Activated CD8-positive, alpha-beta memory T cell treated with anti-CD3 and anti-CD28 coated beads for 1 hour (primary cell): ENCODE data around the gene SLC39A10.

Experiments used
- DNase-seq, 2 donors: peaks; one replicate each; pipeline ENCODE4 v3.0.0-alpha.2; 2020; ENCODE audit warnings: low read depth in 1 of 2; ENCODE audit errors: extremely low read depth in 1 of 2

The SLC39A10 gene, protein sequence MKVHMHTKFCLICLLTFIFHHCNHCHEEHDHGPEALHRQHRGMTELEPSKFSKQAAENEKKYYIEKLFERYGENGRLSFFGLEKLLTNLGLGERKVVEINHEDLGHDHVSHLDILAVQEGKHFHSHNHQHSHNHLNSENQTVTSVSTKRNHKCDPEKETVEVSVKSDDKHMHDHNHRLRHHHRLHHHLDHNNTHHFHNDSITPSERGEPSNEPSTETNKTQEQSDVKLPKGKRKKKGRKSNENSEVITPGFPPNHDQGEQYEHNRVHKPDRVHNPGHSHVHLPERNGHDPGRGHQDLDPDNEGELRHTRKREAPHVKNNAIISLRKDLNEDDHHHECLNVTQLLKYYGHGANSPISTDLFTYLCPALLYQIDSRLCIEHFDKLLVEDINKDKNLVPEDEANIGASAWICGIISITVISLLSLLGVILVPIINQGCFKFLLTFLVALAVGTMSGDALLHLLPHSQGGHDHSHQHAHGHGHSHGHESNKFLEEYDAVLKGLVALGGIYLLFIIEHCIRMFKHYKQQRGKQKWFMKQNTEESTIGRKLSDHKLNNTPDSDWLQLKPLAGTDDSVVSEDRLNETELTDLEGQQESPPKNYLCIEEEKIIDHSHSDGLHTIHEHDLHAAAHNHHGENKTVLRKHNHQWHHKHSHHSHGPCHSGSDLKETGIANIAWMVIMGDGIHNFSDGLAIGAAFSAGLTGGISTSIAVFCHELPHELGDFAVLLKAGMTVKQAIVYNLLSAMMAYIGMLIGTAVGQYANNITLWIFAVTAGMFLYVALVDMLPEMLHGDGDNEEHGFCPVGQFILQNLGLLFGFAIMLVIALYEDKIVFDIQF

GRCh38 chr2:195656859-195657633, at the start of gene SLC39A10:
SLC39A10 (plus strand) TSS chr2:195657226; CDS start chr2:195680043, 22,817 bp downstream.
- DNase-seq, result peak; percentile 96 to 97

GRCh38 chr2:195608768-195609454, 48.1 kb upstream of the SLC39A10 start:
- no peak for DNase-seq

DNA sequence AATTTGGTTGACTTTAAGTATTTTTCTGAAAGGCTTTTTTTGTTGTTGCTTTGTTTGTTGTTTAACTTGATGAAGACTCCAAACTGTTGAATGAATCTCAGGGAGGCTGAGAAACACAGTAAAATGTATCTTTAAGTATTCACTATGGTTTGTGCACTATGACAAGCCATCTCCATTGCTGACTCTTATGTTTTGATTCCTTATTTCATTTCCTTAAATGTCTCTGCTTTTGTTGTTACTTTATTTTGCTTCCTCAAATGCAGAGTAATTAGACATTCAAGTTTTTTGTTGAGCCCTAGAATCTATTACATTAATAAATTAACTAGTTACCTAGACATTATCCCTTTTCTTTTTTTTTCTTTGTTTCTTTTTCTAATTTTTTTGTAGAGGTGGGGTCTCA, 46.3 kb upstream of the SLC39A10 start:
- no peak for DNase-seq

DNA sequence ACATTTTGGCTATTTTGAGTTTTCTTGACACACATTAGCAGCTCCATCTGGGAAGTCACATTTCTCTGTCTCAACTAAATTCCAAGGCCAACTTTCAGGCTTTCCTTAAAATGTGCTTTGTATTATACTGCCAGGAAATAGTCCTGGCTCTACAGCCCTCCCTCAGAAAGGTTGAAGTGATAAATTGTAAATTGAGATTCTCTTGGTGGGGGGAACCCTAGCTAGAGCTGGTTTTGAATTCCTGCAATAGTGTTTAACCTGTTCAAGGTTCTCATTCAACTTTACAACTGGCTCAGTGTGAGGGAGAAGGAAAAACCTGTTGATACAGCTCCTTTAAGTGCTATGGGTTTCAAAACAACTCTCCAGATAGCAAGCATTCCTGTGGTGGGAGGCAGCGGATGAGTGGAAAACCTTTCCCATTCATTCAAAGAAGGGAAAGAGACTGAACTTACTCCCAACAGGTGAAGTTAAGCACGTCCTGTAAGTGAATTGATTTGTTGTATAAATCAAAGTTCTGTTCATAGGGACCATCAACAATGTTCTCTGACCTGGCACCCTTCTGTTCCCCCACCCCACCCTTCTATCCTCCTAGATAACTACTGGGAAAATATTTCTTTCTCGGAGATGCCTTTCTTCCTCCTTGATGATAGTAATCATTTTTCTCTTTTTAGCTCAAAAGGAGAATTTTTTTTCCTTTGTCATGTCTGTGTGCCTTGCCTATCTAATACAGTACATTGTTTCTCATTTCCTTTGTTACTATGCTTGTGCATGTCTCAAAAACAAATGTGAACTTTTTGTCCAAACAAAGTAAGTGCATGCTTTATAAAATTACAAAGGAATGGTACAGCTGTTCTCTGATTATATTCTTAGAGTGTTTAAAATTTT, 44.2 kb upstream of the SLC39A10 start:
- DNase-seq, result no peak

DNA sequence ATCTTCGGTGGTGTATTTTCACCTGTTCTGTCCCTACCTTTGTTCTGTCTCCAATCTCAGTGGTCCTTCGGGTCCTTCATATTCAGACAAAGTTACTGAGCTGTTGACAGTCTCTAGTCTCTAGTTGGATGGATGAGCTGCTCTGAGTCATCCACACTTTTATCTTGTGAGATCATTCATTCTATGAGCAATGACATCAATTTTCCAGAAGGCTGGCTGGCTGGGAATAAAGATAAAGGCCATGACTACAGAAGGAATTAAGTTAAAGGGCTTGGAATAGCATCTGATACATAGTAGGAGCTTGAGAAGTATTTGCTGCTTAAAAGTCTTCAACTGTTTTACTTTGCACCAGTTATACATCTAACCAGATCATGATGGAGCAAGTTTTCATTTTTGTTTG, 43.1 kb upstream of the SLC39A10 start:
- DNase-seq, result no peak

DNA sequence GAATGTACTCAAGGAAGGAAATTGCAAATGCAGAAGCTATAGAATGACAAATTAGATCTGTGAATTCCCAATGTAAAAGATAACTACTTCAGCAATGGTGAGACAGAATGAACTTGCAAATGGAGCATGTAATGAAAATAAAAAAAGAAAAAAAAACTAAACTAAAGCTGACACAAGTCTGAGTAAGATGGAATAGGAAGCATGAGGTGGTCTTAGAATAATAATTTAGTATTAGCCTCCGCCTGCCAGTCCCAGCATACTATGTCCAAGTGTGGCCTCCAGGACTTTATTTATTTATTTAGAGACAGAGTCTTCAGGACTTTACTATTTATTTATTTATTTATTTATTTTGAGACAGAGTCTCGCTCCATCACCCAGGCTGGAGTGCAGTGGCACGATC, 37.4 kb upstream of the SLC39A10 start:
- no peak for DNase-seq

GRCh38 chr2:195620501-195620900, 36.5 kb upstream of the SLC39A10 start:
- DNase-seq, result no peak

DNA sequence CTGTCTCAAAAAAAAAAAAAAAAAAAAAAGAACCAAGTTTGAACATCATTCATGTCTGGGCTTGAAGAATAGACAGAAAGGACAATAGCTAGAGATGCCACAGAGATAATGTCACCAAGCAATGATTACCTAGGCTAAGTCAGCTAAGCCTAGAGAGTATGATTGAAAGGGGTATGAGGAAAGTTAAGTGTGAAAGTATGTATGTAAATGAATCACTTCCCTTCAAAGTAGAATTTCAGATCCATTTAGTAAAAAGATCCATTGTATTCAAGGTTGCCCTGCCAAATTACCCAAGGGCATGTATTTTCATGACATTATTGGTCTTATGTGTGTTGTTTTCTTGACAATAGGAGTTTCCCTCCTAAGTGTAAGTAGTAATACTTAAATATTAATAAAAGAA, 34.1 kb upstream of the SLC39A10 start:
- no peak for DNase-seq

DNA sequence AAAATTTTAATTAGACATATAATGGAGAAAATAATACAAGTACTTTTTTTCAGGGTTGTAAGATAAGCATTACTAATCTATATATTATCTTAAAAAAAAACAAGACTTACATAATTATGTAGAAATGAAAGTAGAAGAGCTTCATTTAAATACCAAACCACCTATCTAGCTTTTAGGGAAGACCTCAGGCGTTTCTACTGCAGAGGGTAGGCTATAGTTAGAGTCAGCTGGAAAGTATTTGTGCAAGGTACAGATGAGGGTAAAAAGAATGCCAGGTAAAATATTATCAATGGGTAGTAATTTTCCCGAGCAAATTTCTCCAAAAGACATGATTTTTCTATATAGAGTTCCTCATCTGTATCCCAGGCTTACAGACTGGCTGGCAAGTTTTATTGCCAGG, 30.5 kb upstream of the SLC39A10 start:
- no peak for DNase-seq

- DNase-seq, result no peak
These were observed 28.4 kb upstream of the SLC39A10 start for GRCh38 chr2:195628666-195629065.

GRCh38 chr2:195632856-195633572, 24.0 kb upstream of the SLC39A10 start:
- DNase-seq, result no peak

GRCh38 chr2:195633573-195633870, 23.5 kb upstream of the SLC39A10 start:
- DNase-seq, result no peak

- no peak for DNase-seq
These were observed 23.1 kb upstream of the SLC39A10 start for GRCh38 chr2:195633974-195634373.

DNA sequence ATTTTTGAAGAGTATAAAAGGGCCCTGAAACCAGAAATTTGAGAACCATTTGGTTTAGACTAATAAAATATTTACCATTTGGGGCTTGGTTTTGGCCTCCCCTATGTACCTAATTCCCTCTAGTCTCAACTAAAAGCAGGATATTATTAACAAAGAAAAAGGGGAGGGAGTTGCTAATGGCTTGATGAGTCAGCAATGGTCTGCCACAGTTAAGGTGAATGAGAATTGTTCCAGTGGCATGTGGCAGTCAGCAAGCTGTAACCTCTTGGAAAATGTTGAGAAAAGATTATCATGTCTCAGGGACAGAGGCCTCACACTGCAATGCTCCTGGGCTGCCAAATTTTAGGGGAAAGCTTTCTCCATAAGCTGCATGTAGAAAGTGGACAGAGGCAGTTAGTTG, 20.1 kb upstream of the SLC39A10 start:
- no peak for DNase-seq

GRCh38 chr2:195638750-195639149, 18.3 kb upstream of the SLC39A10 start:
- no peak for DNase-seq

GRCh38 chr2:195639238-195639858, 17.7 kb upstream of the SLC39A10 start:
- no peak for DNase-seq

- DNase-seq, result no peak
These were observed 17.1 kb upstream of the SLC39A10 start for GRCh38 chr2:195639959-195640358.

- DNase-seq, result no peak
These were observed 14.9 kb upstream of the SLC39A10 start for GRCh38 chr2:195642027-195642678.
